Sigmoid colon (tissue), 7 donors: ENCODE measurements around the gene ELMOD3. TPM values are rescaled to one million over a fixed set of nuclear protein-coding genes. Genes with fewer than 3 reads are reported as not detected.
"Not testable (repeated sequence)": the region's sequence is repeated elsewhere in the genome, so short reads cannot be mapped to it uniquely, and the experiment has no call there.

Experiments
- DNase-seq: peaks from one replicate; pipeline ENCODE4 v3.0.0-alpha.2; 2019
- H3K27ac ChIP-seq, 4 donors: fragments of 200-600 bp; sonication (generic); one replicate each; pipeline ENCODE4 v1.5.1; 2016 to 2019; ENCODE audit warnings: mild to moderate bottlenecking in 1 of 4
- H3K27me3 ChIP-seq, 3 donors: fragments of 200-600 bp; sonication (generic); one replicate each; pipeline ENCODE4 v1.5.1; 2019; ENCODE audit warnings: mild to moderate bottlenecking in 1 of 3
- H3K36me3 ChIP-seq, 4 donors: fragments of 200-600 bp; sonication (generic); one replicate each; pipeline ENCODE4 v1.5.1; 2016 to 2019
- H3K4me1 ChIP-seq, 4 donors: fragments of 200-600 bp; sonication (generic); one replicate each; pipeline ENCODE4 v1.5.1; 2017 to 2019
- H3K4me3 ChIP-seq, 4 donors: fragments of 200-600 bp; sonication (generic); one replicate each; pipeline ENCODE4 v1.5.1; 2017 to 2019; ENCODE audit warnings: mild to moderate bottlenecking in 2 of 4, moderate library complexity in 1 of 4
- H3K9me3 ChIP-seq, 4 donors: fragments of 200-600 bp in 3 of 4; sonication (generic) in 3 of 4; one replicate each; pipeline versions ENCODE4 v1.5.1 to v1.6.1; 2013 to 2019
- EP300 ChIP-seq, 4 donors: sonication (generic); formaldehyde crosslinking; IDR thresholded peaks; one replicate each; pipeline ENCODE4 v1.6.1; 2017; ENCODE audit warnings: antibody characterized with exemption in 4 of 4
- POLR2A ChIP-seq, 2 donors: fragments of 450-650 bp; IDR thresholded peaks; one replicate each; pipeline ENCODE4 v1.6.1; 2016; ENCODE audit warnings: antibody characterized with exemption in 2 of 2, mild to moderate bottlenecking in 2 of 2, moderate library complexity in 2 of 2
- POLR2AphosphoS5 ChIP-seq, 4 donors: sonication (generic); formaldehyde crosslinking; IDR thresholded peaks; one replicate each; pipeline ENCODE4 v1.6.1; 2017; ENCODE audit warnings: antibody characterized with exemption in 4 of 4
- WGBS, 2 donors: extraction: QIAGEN DNeasy Blood & Tissue Kit; methylation state at CpG; one replicate each; pipeline ENCODE4 v1.1.7; 2013; 5-methylcytosine and 5-hydroxymethylcytosine counted together
- intact Hi-C: fragments of 100-400 bp; cut with DNase I; formaldehyde crosslinking; loops from one replicate; pipeline ENCODE4 v1.15.1; 2023
- polyA plus RNA-seq, 3 donors: library from polyadenylated mRNA; stranded (reverse); fragments of 200-250 nt; gene quantifications; one replicate each; pipeline ENCODE4 v1.2.3, GENCODE V29; 2013
- total RNA-seq, 4 donors: library from RNA; depleted of rRNA; stranded (reverse); fragments of >200 nt; gene quantifications; one replicate each; pipeline ENCODE4 v1.1.0, GENCODE V29; 2016
- TF ChIP-seq, protein P1 (sequence below), 4 experiments: fragments of 450-650 bp in 3 of 4; fragments of 200-600 bp in 1 of 4; IDR thresholded peaks; one replicate each; pipeline ENCODE4 v1.5.1; 2016 to 2019; ENCODE audit warnings: antibody characterized with exemption in 4 of 4, mild to moderate bottlenecking in 3 of 4, moderate library complexity in 2 of 4
- donor health status: healthy with polysubstance abuse.
- donor health status: Bipolar disorder and iron deficiency.
- donor health status: healthy.

ELMOD3 gene
- total and polyA plus RNA-seq, 7 donors = 11.6 to 26.3 (median 19.7) TPM

DNA sequence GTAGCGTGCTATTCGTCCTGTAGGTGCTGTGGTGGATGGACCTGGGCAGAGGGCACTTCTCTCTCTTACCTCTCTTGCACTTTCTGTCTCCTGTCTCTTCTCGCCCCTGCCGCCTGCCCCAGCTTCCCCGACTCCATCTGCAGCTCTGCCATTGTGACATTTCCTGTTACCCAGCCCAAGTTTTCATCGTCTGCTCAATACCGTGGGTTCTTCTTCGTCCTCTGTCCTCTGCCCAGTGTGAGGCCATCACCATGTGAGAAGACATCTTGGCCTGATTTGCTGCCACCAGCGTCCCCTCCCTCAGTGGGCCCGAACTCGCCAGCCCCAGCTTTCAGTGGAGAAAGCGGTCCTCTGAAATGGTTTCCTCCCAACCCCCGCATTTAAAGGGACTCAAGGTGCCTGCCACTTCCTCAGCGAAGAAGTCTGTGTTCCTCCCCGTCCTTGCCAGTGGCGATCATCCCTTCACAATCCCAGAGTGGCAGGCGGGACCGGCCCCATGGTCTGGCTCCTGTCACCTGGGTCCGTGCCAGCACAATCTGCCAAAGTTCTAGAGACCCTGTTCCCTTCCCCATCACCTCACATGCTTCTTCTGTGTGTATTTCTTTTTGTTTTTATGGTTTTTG lies 44.8 kb upstream of the ELMOD3 start:
- 52 to 77% methylated on average over 19 of the region's 19 CpGs for WGBS, 2 donors

DNA sequence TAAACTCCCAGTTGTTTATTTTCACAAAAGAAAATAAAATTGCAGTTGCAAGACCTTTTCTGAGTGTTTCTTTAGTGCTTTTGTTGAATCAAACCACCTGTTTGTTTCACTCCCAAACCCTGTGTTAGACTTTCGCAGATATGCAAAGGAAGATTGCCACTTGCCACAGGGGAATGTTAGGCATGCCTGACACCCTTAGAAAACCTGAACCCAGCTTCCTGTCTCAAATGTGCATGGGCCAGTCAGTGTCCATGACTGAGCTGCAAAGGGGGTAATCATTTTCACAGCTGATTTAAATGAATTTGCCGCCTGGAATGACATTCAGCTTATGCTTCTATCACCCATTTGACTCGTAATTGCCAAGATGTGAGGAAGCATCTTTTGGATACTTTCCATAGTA lies 44.2 kb upstream of the ELMOD3 start:
- peaks cover 6 to 36% (median 20%) of the 10 kb centered on the region in 4 donors for H3K36me3 ChIP-seq
- H3K4me1 ChIP-seq = peaks cover 0 to 19% (median 15%) of the 10 kb centered on the region in 4 donors
- no peaks in the 10 kb centered on the region for H3K9me3 ChIP-seq
- H3K27ac ChIP-seq = peak overlapping the region in 2 of 4 donors; percentile 45 to 49
- intact Hi-C loops = no loop called here
- WGBS, 2 donors = 81 to 83% methylated on average over 3 of the region's 3 CpGs
- H3K27me3 ChIP-seq = no peaks in the 10 kb centered on the region
- H3K4me3 ChIP-seq = no peak overlapping the region
- DNase-seq = no peak
- TF ChIP-seq, protein P1, sequence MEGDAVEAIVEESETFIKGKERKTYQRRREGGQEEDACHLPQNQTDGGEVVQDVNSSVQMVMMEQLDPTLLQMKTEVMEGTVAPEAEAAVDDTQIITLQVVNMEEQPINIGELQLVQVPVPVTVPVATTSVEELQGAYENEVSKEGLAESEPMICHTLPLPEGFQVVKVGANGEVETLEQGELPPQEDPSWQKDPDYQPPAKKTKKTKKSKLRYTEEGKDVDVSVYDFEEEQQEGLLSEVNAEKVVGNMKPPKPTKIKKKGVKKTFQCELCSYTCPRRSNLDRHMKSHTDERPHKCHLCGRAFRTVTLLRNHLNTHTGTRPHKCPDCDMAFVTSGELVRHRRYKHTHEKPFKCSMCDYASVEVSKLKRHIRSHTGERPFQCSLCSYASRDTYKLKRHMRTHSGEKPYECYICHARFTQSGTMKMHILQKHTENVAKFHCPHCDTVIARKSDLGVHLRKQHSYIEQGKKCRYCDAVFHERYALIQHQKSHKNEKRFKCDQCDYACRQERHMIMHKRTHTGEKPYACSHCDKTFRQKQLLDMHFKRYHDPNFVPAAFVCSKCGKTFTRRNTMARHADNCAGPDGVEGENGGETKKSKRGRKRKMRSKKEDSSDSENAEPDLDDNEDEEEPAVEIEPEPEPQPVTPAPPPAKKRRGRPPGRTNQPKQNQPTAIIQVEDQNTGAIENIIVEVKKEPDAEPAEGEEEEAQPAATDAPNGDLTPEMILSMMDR (IDR thresholded peaks at IDR 0.05) = no peak
- no peak for TF ChIP-seq POLR2AphosphoS5 (IDR thresholded peaks at IDR 0.05)
- TF ChIP-seq EP300 (IDR thresholded peaks at IDR 0.05) = no peak
- no peak for TF ChIP-seq POLR2A (IDR thresholded peaks at IDR 0.05)

More for the DNA sequence above, 44.8 kb upstream of the ELMOD3 start:
- H3K4me1 ChIP-seq = peaks cover 0 to 19% (median 15%) of the 10 kb centered on the region in 4 donors
- H3K4me3 ChIP-seq = no peak overlapping the region
- H3K9me3 ChIP-seq = no peaks in the 10 kb centered on the region
- H3K27me3 ChIP-seq = no peaks in the 10 kb centered on the region
- no peak for DNase-seq
- H3K27ac ChIP-seq = peak overlapping the region in 3 of 4 donors; percentile 45 to 55 (median 49)
- TF ChIP-seq, protein P1 (IDR thresholded peaks at IDR 0.05) = no peak
- TF ChIP-seq POLR2A (IDR thresholded peaks at IDR 0.05) = no peak
- no peak for TF ChIP-seq EP300 (IDR thresholded peaks at IDR 0.05)
- no peak for TF ChIP-seq POLR2AphosphoS5 (IDR thresholded peaks at IDR 0.05)
- H3K36me3 ChIP-seq = peaks cover 6 to 36% (median 20%) of the 10 kb centered on the region in 4 donors
- intact Hi-C loops = no loop called here

DNA sequence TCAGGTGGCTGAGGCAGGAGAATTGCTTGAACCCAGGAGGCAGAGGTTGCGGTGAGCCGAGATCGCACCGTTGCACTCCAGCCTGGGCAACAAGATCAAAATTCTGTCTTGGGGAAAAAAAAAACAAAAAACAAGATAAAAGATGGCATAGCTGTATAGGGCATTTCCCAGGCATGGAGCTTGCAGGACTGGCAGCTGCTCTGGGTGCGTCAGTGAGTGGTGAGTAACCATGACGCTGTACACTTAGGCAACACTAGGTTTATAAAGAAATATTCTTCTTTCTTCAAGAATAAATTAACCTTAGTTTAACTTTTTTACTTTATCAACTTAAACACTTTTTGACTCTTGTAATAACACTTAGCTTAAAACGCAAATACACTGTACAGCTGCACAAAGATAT lies 42.2 kb upstream of the ELMOD3 start:
- no peak for DNase-seq
- Histone ChIP-seq H3K9me3 (no peaks in the 10 kb centered on the region), H3K4me1 (peaks cover 0 to 19% (median 15%) of the 10 kb centered on the region in 4 donors), H3K36me3 (peaks cover under 1 to 28% (median 11%) of the 10 kb centered on the region in 4 donors), H3K27ac (no peak overlapping the region), H3K4me3 (no peak overlapping the region), H3K27me3 (no peaks in the 10 kb centered on the region)
- intact Hi-C loops = no loop called here
- WGBS, 2 donors = 88 to 94% methylated on average over 7 of the region's 7 CpGs
- TF ChIP-seq POLR2AphosphoS5 (IDR thresholded peaks at IDR 0.05) (no peak), POLR2A (IDR thresholded peaks at IDR 0.05) (no peak), EP300 (IDR thresholded peaks at IDR 0.05) (no peak)
- TF ChIP-seq, protein P1 (IDR thresholded peaks at IDR 0.05) = no peak

- H3K36me3 ChIP-seq = peaks cover 0 to 43% (median 14%) of the 10 kb centered on the region in 4 donors
- no peak overlapping the region for H3K4me3 ChIP-seq
- peak; percentile 50 for DNase-seq
- H3K9me3 ChIP-seq = no peaks in the 10 kb centered on the region
- intact Hi-C loops = no loop called here
- no peak overlapping the region for H3K27ac ChIP-seq
- H3K4me1 ChIP-seq = peaks cover 0 to 9% (median 2%) of the 10 kb centered on the region in 4 donors
- TF ChIP-seq POLR2A (IDR thresholded peaks at IDR 0.05) (no peak), POLR2AphosphoS5 (IDR thresholded peaks at IDR 0.05) (no peak), EP300 (IDR thresholded peaks at IDR 0.05) (no peak)
- TF ChIP-seq, protein P1 (IDR thresholded peaks at IDR 0.05) = no peak
- 63 to 84% methylated on average over 10 of the region's 10 CpGs for WGBS, 2 donors
- no peaks in the 10 kb centered on the region for H3K27me3 ChIP-seq
These were observed 39.7 kb upstream of the ELMOD3 start for GRCh38 chr2:85314884-85315242.

GRCh38 chr2:85315921-85316320 lies 38.6 kb upstream of the ELMOD3 start:
- peak; percentile 60 for DNase-seq
- peaks cover 0 to 54% (median 17%) of the 10 kb centered on the region in 4 donors for H3K36me3 ChIP-seq
- H3K9me3 ChIP-seq, H3K4me3 ChIP-seq, H3K27ac ChIP-seq, H3K27me3 ChIP-seq, intact Hi-C loops, H3K4me1 ChIP-seq: not testable (repeated sequence)
- WGBS, 2 donors = 75 to 82% methylated on average over 5 of the region's 5 CpGs
